Endothelial cell (in vitro differentiated cells): ENCODE measurements around the gene CLEC3B. TPM values are rescaled to one million over a fixed set of nuclear protein-coding genes. Genes with fewer than 3 reads are reported as not detected.

Experiments
- DNase-seq: peaks from one replicate; pipeline ENCODE4 v3.0.0; 2021; ENCODE audit warnings: low spot score
- H3K27ac Mint-ChIP-seq: one replicate; pipeline ENCODE4 v1.8.0; 2021; ENCODE audit warnings: mixed read lengths, inconsistent platforms; ENCODE audit not compliant: unreplicated experiment
- H3K27me3 Mint-ChIP-seq: one replicate; pipeline ENCODE4 v1.8.0; 2021; ENCODE audit warnings: mild to moderate bottlenecking, moderate library complexity, mixed read lengths, inconsistent platforms; ENCODE audit not compliant: unreplicated experiment
- H3K36me3 Mint-ChIP-seq: one replicate; pipeline ENCODE4 v1.8.0; 2021; ENCODE audit warnings: mild to moderate bottlenecking, low read depth, mixed read lengths, inconsistent platforms; ENCODE audit not compliant: unreplicated experiment
- H3K4me1 Mint-ChIP-seq: one replicate; pipeline ENCODE4 v1.8.0; 2021; ENCODE audit warnings: mild to moderate bottlenecking, mixed read lengths, inconsistent platforms; ENCODE audit not compliant: unreplicated experiment
- H3K4me3 Mint-ChIP-seq: one replicate; pipeline ENCODE4 v1.8.0; 2021; ENCODE audit warnings: mild to moderate bottlenecking, mixed read lengths, inconsistent platforms; ENCODE audit not compliant: unreplicated experiment
- H3K9me3 Mint-ChIP-seq: one replicate; pipeline ENCODE4 v1.8.0; 2021; ENCODE audit warnings: mixed read lengths, inconsistent platforms; ENCODE audit not compliant: unreplicated experiment
- CTCF ChIP-seq: fragments of 200-600 bp; sonication (generic); IDR thresholded peaks from one replicate; pipeline ENCODE4 v1.5.0; 2021; ENCODE audit warnings: antibody characterized with exemption; ENCODE audit not compliant: unreplicated experiment
- total RNA-seq: library from RNA; stranded (reverse); fragmentation: NEBNext Ultra II Directional; extraction: Animal tissue kit (Norgen Biotek cat#: 25700); gene quantifications from one replicate; pipeline ENCODE4 v1.2.1, GENCODE V29; 2021; ENCODE audit not compliant: unreplicated experiment

CLEC3B gene
- total RNA-seq, 1 donor from 2014 or later = 0.41 TPM

- Mint-ChIP-seq H3K27ac (no peak overlapping the region), H3K27me3 (peaks cover 2% of the 10 kb centered on the region)
- no peak for TF ChIP-seq CTCF
These were observed 30.8 kb upstream of the CLEC3B start for GRCh38 chr3:44995142-44995770.

GRCh38 chr3:44996556-44996969 is 29.5 kb upstream of the CLEC3B start:
- no peak overlapping the region for H3K27ac Mint-ChIP-seq
- peaks cover 2% of the 10 kb centered on the region for H3K27me3 Mint-ChIP-seq
- H3K36me3 Mint-ChIP-seq = peaks cover 38% of the 10 kb centered on the region
- no peaks in the 10 kb centered on the region for H3K9me3 Mint-ChIP-seq
- no peak for TF ChIP-seq CTCF
- peaks cover 9% of the 10 kb centered on the region for H3K4me1 Mint-ChIP-seq
- H3K4me3 Mint-ChIP-seq = no peak overlapping the region
- no peak for DNase-seq

More at GRCh38 chr3:44995142-44995770, 30.8 kb upstream of the CLEC3B start:
- Mint-ChIP-seq H3K36me3 (peaks cover 38% of the 10 kb centered on the region), H3K4me3 (peak overlapping the region; percentile 31), H3K9me3 (no peaks in the 10 kb centered on the region), H3K4me1 (peaks cover 9% of the 10 kb centered on the region)
- no peak for DNase-seq

GRCh38 chr3:44999782-45000181 is 26.3 kb upstream of the CLEC3B start:
- Mint-ChIP-seq H3K27me3 (no peaks in the 10 kb centered on the region), H3K4me1 (peaks cover 11% of the 10 kb centered on the region), H3K9me3 (no peaks in the 10 kb centered on the region), H3K4me3 (no peak overlapping the region), H3K36me3 (peaks cover 42% of the 10 kb centered on the region), H3K27ac (no peak overlapping the region)
- no peak for TF ChIP-seq CTCF
- DNase-seq = no peak

GRCh38 chr3:45000823-45001222 is 25.3 kb upstream of the CLEC3B start:
- no peaks in the 10 kb centered on the region for H3K9me3 Mint-ChIP-seq
- H3K27ac Mint-ChIP-seq = no peak overlapping the region
- peaks cover 2% of the 10 kb centered on the region for H3K27me3 Mint-ChIP-seq
- TF ChIP-seq CTCF = no peak
- H3K4me3 Mint-ChIP-seq = no peak overlapping the region
- H3K36me3 Mint-ChIP-seq = peaks cover 50% of the 10 kb centered on the region
- H3K4me1 Mint-ChIP-seq = peaks cover 14% of the 10 kb centered on the region
- DNase-seq = no peak

- peaks cover 14% of the 10 kb centered on the region for H3K4me1 Mint-ChIP-seq
- no peak overlapping the region for H3K4me3 Mint-ChIP-seq
- H3K27ac Mint-ChIP-seq = no peak overlapping the region
- no peak for TF ChIP-seq CTCF
- peaks cover 45% of the 10 kb centered on the region for H3K36me3 Mint-ChIP-seq
- DNase-seq = no peak
- peaks cover 2% of the 10 kb centered on the region for H3K27me3 Mint-ChIP-seq
- no peaks in the 10 kb centered on the region for H3K9me3 Mint-ChIP-seq
These were observed 24.4 kb upstream of the CLEC3B start for GRCh38 chr3:45001738-45002137.
